Liver (tissue), 9 donors: ENCODE measurements around the gene BIRC5. TPM values are rescaled to one million over a fixed set of nuclear protein-coding genes. Genes with fewer than 3 reads are reported as not detected.

ENCODE experiments used
- DNase-seq: peaks from one replicate; pipeline ENCODE4 v3.0.0-alpha.2; 2017; ENCODE audit warnings: low spot score
- H3K27ac ChIP-seq, 2 donors: one replicate each; pipeline ENCODE4 v1.7.0; 2013; ENCODE audit warnings: inconsistent platforms in 2 of 2, low read length in 2 of 2, control low read depth in 1 of 2, low read depth in 1 of 2, mild to moderate bottlenecking in 1 of 2
- H3K27me3 ChIP-seq, 4 donors: one replicate each; pipeline versions ENCODE4 v1.6.1 to v1.7.0; 2013; ENCODE audit warnings: low read length in 3 of 4, inconsistent platforms in 1 of 4, mild to moderate bottlenecking in 1 of 4, moderate library complexity in 1 of 4; ENCODE audit not compliant: control insufficient read depth in 4 of 4, insufficient read depth in 4 of 4
- H3K36me3 ChIP-seq, 4 donors: one replicate each; pipeline versions ENCODE4 v1.6.1 to v1.7.0; 2013; ENCODE audit warnings: low read length in 3 of 4, mild to moderate bottlenecking in 3 of 4, low read depth in 1 of 4, moderate library complexity in 1 of 4; ENCODE audit not compliant: control insufficient read depth in 4 of 4, insufficient read depth in 3 of 4
- H3K4me1 ChIP-seq, 4 donors: one replicate each; pipeline versions ENCODE4 v1.6.1 to v1.7.0; 2013; ENCODE audit warnings: low read length in 3 of 4, mild to moderate bottlenecking in 3 of 4, moderate library complexity in 1 of 4; ENCODE audit not compliant: control insufficient read depth in 4 of 4, insufficient read depth in 4 of 4
- H3K4me3 ChIP-seq, 3 donors: one replicate each; pipeline versions ENCODE4 v1.6.1 to v1.7.0; 2013; ENCODE audit warnings: low read length in 3 of 3, control low read depth in 1 of 3, low read depth in 1 of 3, mild to moderate bottlenecking in 1 of 3
- H3K9ac ChIP-seq, 2 donors: one replicate each; pipeline ENCODE4 v1.7.0; 2013; ENCODE audit warnings: low read length in 2 of 2, mild to moderate bottlenecking in 2 of 2, moderate library complexity in 2 of 2, control low read depth in 1 of 2, low read depth in 1 of 2
- H3K9me3 ChIP-seq, 4 donors: one replicate each; pipeline versions ENCODE4 v1.6.1 to v1.7.0; 2013; ENCODE audit warnings: low read length in 3 of 4; ENCODE audit not compliant: control insufficient read depth in 4 of 4
- EGR1 ChIP-seq, 2 donors: IDR thresholded peaks; 2 replicates each; pipeline ENCODE4 v1.6.1; 2016 to 2018; ENCODE audit warnings: antibody characterized with exemption in 2 of 2, low read depth in 2 of 2
- FOXA1 ChIP-seq: IDR thresholded peaks from 2 replicates; pipeline ENCODE4 v1.6.1; 2016; ENCODE audit warnings: antibody characterized with exemption
- FOXA2 ChIP-seq: IDR thresholded peaks from 2 replicates; pipeline ENCODE4 v1.6.1; 2016; ENCODE audit warnings: antibody characterized with exemption
- GABPA ChIP-seq, 2 donors: IDR thresholded peaks in 1 of 2; conservative IDR thresholded peaks in 1 of 2; 2 replicates each; pipeline ENCODE4 v1.6.1; 2016; ENCODE audit warnings: antibody characterized with exemption in 2 of 2, mild to moderate bottlenecking in 1 of 2, moderate library complexity in 1 of 2
- HNF4A ChIP-seq, 2 donors: conservative IDR thresholded peaks; 2 replicates each; pipeline ENCODE4 v1.6.1; 2016; ENCODE audit warnings: antibody characterized with exemption in 2 of 2, mild to moderate bottlenecking in 2 of 2
- HNF4G ChIP-seq: IDR thresholded peaks from 2 replicates; pipeline ENCODE4 v1.6.1; 2016; ENCODE audit warnings: antibody characterized with exemption
- NR2F2 ChIP-seq: IDR thresholded peaks from 2 replicates; pipeline ENCODE4 v1.6.1; 2016; ENCODE audit warnings: antibody characterized with exemption
- RAD21 ChIP-seq, 2 donors: IDR thresholded peaks; 2 replicates each; pipeline ENCODE4 v1.6.1; 2016; ENCODE audit warnings: antibody characterized with exemption in 2 of 2, mild to moderate bottlenecking in 2 of 2
- RXRA ChIP-seq, 2 donors: IDR thresholded peaks; 2 replicates each; pipeline ENCODE4 v1.6.1; 2017 to 2018; ENCODE audit warnings: antibody characterized with exemption in 2 of 2, mild to moderate bottlenecking in 1 of 2
- SP1 ChIP-seq: IDR thresholded peaks from 2 replicates; pipeline ENCODE4 v1.6.1; 2018; ENCODE audit warnings: antibody characterized with exemption, mild to moderate bottlenecking
- WGBS: extraction: QIAGEN DNeasy Blood & Tissue Kit; methylation state at CpG from one replicate; pipeline ENCODE4 v1.1.7; 2013; 5-methylcytosine and 5-hydroxymethylcytosine counted together
- polyA plus RNA-seq, 2 donors: library from polyadenylated mRNA; stranded (reverse) in 1 of 2; unstranded in 1 of 2; fragments of 200-250 nt in 1 of 2; fragments of >200 nt in 1 of 2; fragmentation: Nextera tagmentation in 1 of 2; extraction: Ambion mirVana in 1 of 2; gene quantifications; one replicate each; pipeline versions ENCODE4 v1.2.1 to v1.2.3, GENCODE V29; 2013 to 2015
- total RNA-seq, 2 donors: library from RNA; depleted of rRNA; stranded (reverse); fragments of >200 nt; gene quantifications; one replicate each; pipeline ENCODE4 v1.2.3, GENCODE V29; 2014
- TF ChIP-seq, protein P1 (sequence below): IDR thresholded peaks from 2 replicates; pipeline ENCODE4 v1.6.1; 2016; ENCODE audit warnings: antibody characterized with exemption
- TF ChIP-seq, protein P2 (sequence below): IDR thresholded peaks from 2 replicates; pipeline ENCODE4 v1.6.1; 2016; ENCODE audit warnings: antibody characterized with exemption
- TF ChIP-seq, protein P3 (sequence below): IDR thresholded peaks from 2 replicates; pipeline ENCODE4 v1.6.1; 2016; ENCODE audit warnings: antibody characterized with exemption
- TF ChIP-seq, protein P4 (sequence below): fragments of 150-350 bp; IDR thresholded peaks from 2 replicates; pipeline ENCODE4 v1.5.1; 2017; ENCODE audit warnings: improper control_type of control experiment, low read depth, low read length; ENCODE audit not compliant: missing input control
- donor health status: healthy.
- donor health status: healthy.
- donor health status: healthy.
- donor health status: healthy.
- donor health status: healthy.

BIRC5 gene
- total and polyA plus RNA-seq, 4 donors: 0.42 to 73.2 (median 3.1) TPM

DNA sequence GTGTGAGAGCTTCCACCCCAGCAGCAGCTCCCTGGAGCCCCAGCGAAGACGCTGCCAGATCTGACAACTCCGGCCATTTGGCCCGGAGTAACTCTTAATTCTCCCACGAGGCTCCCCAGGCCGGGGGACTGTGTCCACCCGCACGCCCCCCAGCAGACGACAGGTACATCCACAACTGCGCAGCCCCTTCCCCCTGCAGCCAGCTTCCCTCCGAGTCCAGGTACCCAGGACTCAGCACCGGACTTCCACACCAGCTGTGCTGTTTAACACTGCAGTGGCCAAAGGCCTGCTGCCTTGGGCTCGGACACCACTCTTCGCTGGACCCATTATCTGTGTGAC, 38.4 kb upstream of the BIRC5 start:
- Histone ChIP-seq H3K27me3 (no peaks in the 10 kb centered on the region), H3K36me3 (peaks cover 0 to 19% (median 3%) of the 10 kb centered on the region in 4 donors), H3K27ac (peak overlapping the region; percentile 69 to 76), H3K4me1 (peaks cover 13 to 51% (median 34%) of the 10 kb centered on the region in 4 donors), H3K4me3 (peak overlapping the region in 1 of 3 donors; percentile 11), H3K9ac (no peak overlapping the region), H3K9me3 (no peaks in the 10 kb centered on the region)
- no peak for TF ChIP-seq HNF4G
- TF ChIP-seq GABPA (IDR thresholded peaks at IDR 0.05 in 1 of 2, conservative IDR thresholded peaks at IDR 0.05 in 1 of 2): no peak
- TF ChIP-seq NR2F2: no peak
- TF ChIP-seq, protein P1, sequence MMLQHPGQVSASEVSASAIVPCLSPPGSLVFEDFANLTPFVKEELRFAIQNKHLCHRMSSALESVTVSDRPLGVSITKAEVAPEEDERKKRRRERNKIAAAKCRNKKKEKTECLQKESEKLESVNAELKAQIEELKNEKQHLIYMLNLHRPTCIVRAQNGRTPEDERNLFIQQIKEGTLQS: no peak
- TF ChIP-seq, protein P2, sequence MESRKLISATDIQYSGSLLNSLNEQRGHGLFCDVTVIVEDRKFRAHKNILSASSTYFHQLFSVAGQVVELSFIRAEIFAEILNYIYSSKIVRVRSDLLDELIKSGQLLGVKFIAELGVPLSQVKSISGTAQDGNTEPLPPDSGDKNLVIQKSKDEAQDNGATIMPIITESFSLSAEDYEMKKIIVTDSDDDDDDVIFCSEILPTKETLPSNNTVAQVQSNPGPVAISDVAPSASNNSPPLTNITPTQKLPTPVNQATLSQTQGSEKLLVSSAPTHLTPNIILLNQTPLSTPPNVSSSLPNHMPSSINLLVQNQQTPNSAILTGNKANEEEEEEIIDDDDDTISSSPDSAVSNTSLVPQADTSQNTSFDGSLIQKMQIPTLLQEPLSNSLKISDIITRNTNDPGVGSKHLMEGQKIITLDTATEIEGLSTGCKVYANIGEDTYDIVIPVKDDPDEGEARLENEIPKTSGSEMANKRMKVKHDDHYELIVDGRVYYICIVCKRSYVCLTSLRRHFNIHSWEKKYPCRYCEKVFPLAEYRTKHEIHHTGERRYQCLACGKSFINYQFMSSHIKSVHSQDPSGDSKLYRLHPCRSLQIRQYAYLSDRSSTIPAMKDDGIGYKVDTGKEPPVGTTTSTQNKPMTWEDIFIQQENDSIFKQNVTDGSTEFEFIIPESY: no peak
- TF ChIP-seq, protein P3, sequence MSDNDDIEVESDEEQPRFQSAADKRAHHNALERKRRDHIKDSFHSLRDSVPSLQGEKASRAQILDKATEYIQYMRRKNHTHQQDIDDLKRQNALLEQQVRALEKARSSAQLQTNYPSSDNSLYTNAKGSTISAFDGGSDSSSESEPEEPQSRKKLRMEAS: no peak
- no peak for TF ChIP-seq HNF4A (conservative IDR thresholded peaks at IDR 0.05)
- TF ChIP-seq, protein P4, sequence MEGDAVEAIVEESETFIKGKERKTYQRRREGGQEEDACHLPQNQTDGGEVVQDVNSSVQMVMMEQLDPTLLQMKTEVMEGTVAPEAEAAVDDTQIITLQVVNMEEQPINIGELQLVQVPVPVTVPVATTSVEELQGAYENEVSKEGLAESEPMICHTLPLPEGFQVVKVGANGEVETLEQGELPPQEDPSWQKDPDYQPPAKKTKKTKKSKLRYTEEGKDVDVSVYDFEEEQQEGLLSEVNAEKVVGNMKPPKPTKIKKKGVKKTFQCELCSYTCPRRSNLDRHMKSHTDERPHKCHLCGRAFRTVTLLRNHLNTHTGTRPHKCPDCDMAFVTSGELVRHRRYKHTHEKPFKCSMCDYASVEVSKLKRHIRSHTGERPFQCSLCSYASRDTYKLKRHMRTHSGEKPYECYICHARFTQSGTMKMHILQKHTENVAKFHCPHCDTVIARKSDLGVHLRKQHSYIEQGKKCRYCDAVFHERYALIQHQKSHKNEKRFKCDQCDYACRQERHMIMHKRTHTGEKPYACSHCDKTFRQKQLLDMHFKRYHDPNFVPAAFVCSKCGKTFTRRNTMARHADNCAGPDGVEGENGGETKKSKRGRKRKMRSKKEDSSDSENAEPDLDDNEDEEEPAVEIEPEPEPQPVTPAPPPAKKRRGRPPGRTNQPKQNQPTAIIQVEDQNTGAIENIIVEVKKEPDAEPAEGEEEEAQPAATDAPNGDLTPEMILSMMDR: no peak
- TF ChIP-seq RAD21 (IDR thresholded peaks at IDR 0.05): no peak
- DNase-seq: no peak
- WGBS: 69% methylated on average over 14 of the region's 14 CpGs

DNA sequence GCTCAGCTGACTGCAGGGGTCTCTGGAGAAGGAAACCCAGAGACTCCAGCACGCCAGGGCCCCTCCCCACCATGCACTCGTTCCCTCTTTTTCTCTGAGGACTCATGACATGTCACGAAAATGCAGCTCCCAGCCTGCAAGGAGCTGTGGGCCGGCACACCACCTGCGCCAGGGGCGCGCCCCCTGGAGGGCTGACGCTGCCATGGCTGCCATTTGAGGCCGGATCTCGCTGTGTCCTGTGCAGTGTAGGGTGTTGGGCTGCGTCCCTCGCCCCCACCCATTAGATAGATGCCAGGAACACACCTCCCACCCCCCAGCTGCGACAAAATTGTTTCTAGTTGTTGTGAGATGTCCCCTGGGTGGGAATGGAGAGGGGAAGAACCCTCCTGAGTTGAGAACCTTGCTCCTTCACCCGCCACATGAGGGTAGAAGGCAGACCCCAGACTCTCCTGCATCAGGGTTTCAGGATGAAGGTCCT, 37.5 kb upstream of the BIRC5 start:
- WGBS: 40% methylated on average over 14 of the region's 14 CpGs
- H3K9me3 ChIP-seq: no peaks in the 10 kb centered on the region
- no peaks in the 10 kb centered on the region for H3K27me3 ChIP-seq
- peaks cover 13 to 51% (median 34%) of the 10 kb centered on the region in 4 donors for H3K4me1 ChIP-seq
- DNase-seq: peak; percentile 85
- no peak for TF ChIP-seq FOXA2
- TF ChIP-seq RAD21 (IDR thresholded peaks at IDR 0.05): peak; percentile 67 to 88
- TF ChIP-seq FOXA1: no peak
- peak in 1 of 2 donors; percentile 14 for TF ChIP-seq RXRA (IDR thresholded peaks at IDR 0.05)
- no peak for TF ChIP-seq SP1
- TF ChIP-seq, protein P2: no peak
- TF ChIP-seq NR2F2: no peak
- TF ChIP-seq, protein P4: peak; percentile 70
- no peak for TF ChIP-seq EGR1 (IDR thresholded peaks at IDR 0.05; ENCODE audit: low read depth in 2 of 2)
- no peak overlapping the region for H3K4me3 ChIP-seq
- H3K9ac ChIP-seq: no peak overlapping the region
- no peak overlapping the region for H3K27ac ChIP-seq
- H3K36me3 ChIP-seq: peaks cover 0 to 10% (median 2%) of the 10 kb centered on the region in 4 donors
